ENCODE results near the gene CCDC191. TPM values are rescaled to one million over a fixed set of nuclear protein-coding genes. Genes with fewer than 3 reads are reported as not detected.
A peak's percentile ranks its signal among the peaks of the same experiment; 100 is the strongest.

The CCDC191 gene
- total RNA-seq, 1 experiment from 2014 or later, result 1.3 TPM

GRCh38 chr3:113968986-113969385 lies 87.3 kb downstream of the CCDC191 start:
- no peak for DNase-seq (ENCODE audit: low read depth)

- no peak for DNase-seq (ENCODE audit: low read depth)
Observed at GRCh38 chr3:113966172-113966571, 90.2 kb downstream of the CCDC191 start.

- DNase-seq (ENCODE audit: low read depth), result no peak
Observed at GRCh38 chr3:113963879-113964278, 92.4 kb downstream of the CCDC191 start.

- DNase-seq (ENCODE audit: low read depth), result no peak
Observed at GRCh38 chr3:113954091-113954685, 102.1 kb downstream of the CCDC191 start.

- DNase-seq (ENCODE audit: low read depth), result no peak
Observed at GRCh38 chr3:113953677-113954076, 102.6 kb downstream of the CCDC191 start.

- DNase-seq (ENCODE audit: low read depth), result no peak
Observed at GRCh38 chr3:113952921-113953320, 103.4 kb downstream of the CCDC191 start.

- no peak for DNase-seq (ENCODE audit: low read depth)
Observed at GRCh38 chr3:113948015-113948917, 108.1 kb downstream of the CCDC191 start.

- peak; percentile 30 for DNase-seq (ENCODE audit: low read depth)
Observed at GRCh38 chr3:113947372-113948014, 108.8 kb downstream of the CCDC191 start, which contains the start of gene ZDHHC23. Gene ZDHHC23, plus strand, starts transcription at chr3:113948013. Its CDS starts 790 bp downstream, at chr3:113948803.

- no peak for DNase-seq (ENCODE audit: low read depth)
Observed at GRCh38 chr3:113946831-113947230, 109.5 kb downstream of the CCDC191 start.

- no peak for DNase-seq (ENCODE audit: low read depth)
Observed at GRCh38 chr3:113927556-113927955, 128.8 kb downstream of the CCDC191 start.

GRCh38 chr3:113914646-113915045 lies 141.7 kb downstream of the CCDC191 start:
- DNase-seq (ENCODE audit: low read depth), result no peak

Other genes starting within 250 kb of the CCDC191 start
- 2.2 TPM in 2 replicates for gene GRAMD1C, start 217.7 kb downstream of the CCDC191 start, total RNA-seq (2014; rRNA removed)
- gene ZDHHC23, start 108.5 kb downstream of the CCDC191 start, total RNA-seq (2014; rRNA removed), result 0.06 and 0.11 TPM in 2 replicates
- 14.9 and 16.8 TPM in 2 replicates for gene QTRT2, start 211 bp upstream of the CCDC191 start, total RNA-seq (2014; rRNA removed)
- gene DRD3, start 122.5 kb upstream of the CCDC191 start, total RNA-seq (2014; rRNA removed), result not detected in 2 replicates
- 0.06 TPM in 1 of 2 replicates, not detected in the other for gene ZNF80, start 181.1 kb upstream of the CCDC191 start, total RNA-seq (2014; rRNA removed)
- gene TIGIT, start 237.5 kb upstream of the CCDC191 start, total RNA-seq (2014; rRNA removed), result not detected in 2 replicates

Data from LHCN-M2 (cell line).